CD4-positive, alpha-beta T cell (primary cell): ENCODE results near the gene VASN. TPM values are rescaled to one million over a fixed set of nuclear protein-coding genes. Genes with fewer than 3 reads are reported as not detected.

ENCODE experiments used
- ATAC-seq: fragments of 200-7000 bp; cut with Tn5 transposase; one replicate; pipeline ENCODE4 v1.10.0; 2022; ENCODE audit warnings: mild to moderate bottlenecking; ENCODE audit not compliant: poor library complexity
- CTCF ChIA-PET: fragments of 350-600 bp; sonication (Branson Sonifier 250); formaldehyde crosslinking; loops from one replicate; lab custom pipeline; 2021; ENCODE audit warnings: antibody characterized with exemption, inconsistent platforms; lab: Charles Lee
- POLR2A ChIA-PET: fragments of 350-600 bp; sonication (Branson Sonifier 250); formaldehyde crosslinking; loops from one replicate; lab custom pipeline; 2021; ENCODE audit warnings: antibody characterized with exemption, inconsistent platforms; lab: Charles Lee
- DNase-seq, 14 experiments: peaks; one replicate each; pipeline ENCODE4 v3.0.0-alpha.2; 2013 to 2020; ENCODE audit warnings: mixed read lengths in 2 of 14
- H3K27ac ChIP-seq, 2 donors: one replicate each; pipeline versions ENCODE4 v1.5.1 to v1.7.0; 2013; ENCODE audit warnings: low read length in 2 of 2, low read depth in 1 of 2, mild to moderate bottlenecking in 1 of 2
- H3K27me3 ChIP-seq, 2 experiments: 1 replicate in 1 of 2; 2 replicates in 1 of 2; pipeline versions ENCODE4 v1.6.1 to v1.7.0; 2013; ENCODE audit warnings: low read length in 2 of 2, control low read depth in 1 of 2, mild to moderate bottlenecking in 1 of 2, moderate library complexity in 1 of 2; ENCODE audit not compliant: insufficient read depth in 2 of 2, control insufficient read depth in 1 of 2
- H3K36me3 ChIP-seq: one replicate; pipeline ENCODE4 v1.6.1; 2013; ENCODE audit warnings: low read length, control low read depth; ENCODE audit not compliant: insufficient read depth
- H3K4me1 ChIP-seq: one replicate; pipeline ENCODE4 v1.6.1; 2013; ENCODE audit warnings: low read length, control low read depth; ENCODE audit not compliant: insufficient read depth
- H3K4me3 ChIP-seq: one replicate; pipeline ENCODE4 v1.5.1; 2013; ENCODE audit warnings: mild to moderate bottlenecking, low read length, moderate library complexity
- H3K9me3 ChIP-seq, 2 experiments: 1 replicate in 1 of 2; 2 replicates in 1 of 2; pipeline versions ENCODE4 v1.6.1 to v1.7.0; 2013; ENCODE audit warnings: low read length in 2 of 2, mild to moderate bottlenecking in 2 of 2, control low read depth in 1 of 2, moderate library complexity in 1 of 2; ENCODE audit not compliant: control insufficient read depth in 1 of 2, insufficient read depth in 1 of 2
- H3K27ac Mint-ChIP-seq: one replicate; pipeline ENCODE4 v1.8.0; 2020; ENCODE audit warnings: mixed read lengths
- H3K27me3 Mint-ChIP-seq: one replicate; pipeline ENCODE4 v1.8.0; 2021; ENCODE audit warnings: mixed read lengths
- H3K36me3 Mint-ChIP-seq: one replicate; pipeline ENCODE4 v1.8.0; 2021; ENCODE audit warnings: low read depth, mixed read lengths
- H3K4me1 Mint-ChIP-seq: one replicate; pipeline ENCODE4 v1.8.0; 2021; ENCODE audit warnings: low read depth, mixed read lengths
- H3K4me3 Mint-ChIP-seq: one replicate; pipeline ENCODE4 v1.8.0; 2020; ENCODE audit warnings: mild to moderate bottlenecking, mixed read lengths
- H3K9me3 Mint-ChIP-seq: one replicate; pipeline ENCODE4 v1.8.0; 2020; ENCODE audit warnings: mixed read lengths
- CTCF ChIP-seq: fragments of 200-600 bp; IDR thresholded peaks from one replicate; pipeline ENCODE4 v1.8.0; 2022; ENCODE audit warnings: antibody characterized with exemption, mild to moderate bottlenecking
- intact Hi-C, 2 experiments: fragments of 100-400 bp; cut with DNase I in 1 of 2; cut with micrococcal nuclease in 1 of 2; formaldehyde crosslinking; loops; one replicate each; pipeline versions ENCODE4 v1.15.1 to v1.9.0; 2023 to 2025; cut with DNase I, micrococcal nuclease
- total RNA-seq, 174 experiments: library from RNA in 2 of 174; stranded (reverse) in 2 of 174; gene quantifications; one replicate each; pipeline ENCODE4 v1.2.3 and lab custom pipeline; 2021 to 2026

The VASN gene
- total RNA-seq, 2 experiments from 2014 or later, result 0.70 to 0.77 TPM

DNA sequence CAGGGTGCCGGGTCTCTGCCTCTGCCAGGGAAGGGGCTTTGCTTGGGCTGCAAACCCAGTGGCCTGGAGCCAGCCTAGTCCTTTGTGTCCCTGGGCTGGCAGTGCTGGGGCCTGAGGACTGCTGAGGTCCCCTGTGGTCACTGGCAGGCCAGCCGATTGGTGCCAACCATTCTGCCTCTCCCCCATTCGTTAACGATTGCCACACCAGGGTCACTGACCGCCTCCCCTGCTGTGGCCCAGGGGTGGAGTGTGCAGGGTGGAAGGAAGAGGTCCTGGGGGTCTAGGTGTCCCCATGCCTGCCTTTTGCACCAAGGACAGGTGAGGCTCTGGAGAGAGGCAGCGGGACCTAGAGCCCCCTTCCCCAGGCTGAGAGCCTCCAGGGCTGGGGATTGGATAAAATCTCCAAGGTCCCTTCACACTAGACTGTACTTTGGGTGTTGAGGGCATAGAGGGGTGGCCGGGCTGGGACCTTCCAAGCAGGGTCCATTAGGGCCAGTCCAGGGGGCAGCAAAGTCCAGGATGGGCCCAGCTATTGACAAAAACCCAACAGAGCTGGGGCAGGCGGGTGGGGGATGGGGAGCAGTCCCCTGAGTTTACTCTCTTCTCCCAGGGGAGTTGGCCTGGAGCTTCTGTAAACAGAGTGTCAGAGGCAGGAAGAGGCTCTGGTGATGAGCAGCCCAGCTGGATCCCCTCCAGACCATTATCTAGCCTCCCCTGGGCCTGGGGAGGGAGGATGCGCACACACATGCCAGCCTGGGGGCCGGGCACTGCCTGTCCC, 1.1 kb downstream of the VASN start:
- H3K27me3 ChIP-seq, result no peaks in the 10 kb centered on the region
- CTCF ChIA-PET, result interaction anchor here (0.6 to 1.5 kb wide), 4 partner anchors 13 to 176 kb away, joined by 3 to 4 read pairs (median 4); no protein-coding TSS in a partner anchor
- H3K4me3 ChIP-seq, result peak overlapping the region; percentile 49
- DNase-seq (peak in 1 of 14 experiments; percentile 8), ATAC-seq (no peak)
- H3K9me3 ChIP-seq, result no peaks in the 10 kb centered on the region
- no peaks in the 10 kb centered on the region for H3K27me3 Mint-ChIP-seq
- intact Hi-C loops, result loop anchor here (1.0 to 5.0 kb wide), 3 partner anchors 14 to 66 kb away; no protein-coding TSS in a partner anchor
- peaks cover 21% of the 10 kb centered on the region for H3K36me3 Mint-ChIP-seq
- POLR2A ChIA-PET, result no interaction called here
- TF ChIP-seq CTCF, result no peak
- H3K4me3 Mint-ChIP-seq, result peak overlapping the region; percentile 89
- H3K4me1 ChIP-seq, result peaks cover 66% of the 10 kb centered on the region
- H3K27ac Mint-ChIP-seq, result peak overlapping the region; percentile 77
- peaks cover 40% of the 10 kb centered on the region for H3K4me1 Mint-ChIP-seq
- no peaks in the 10 kb centered on the region for H3K9me3 Mint-ChIP-seq
- H3K27ac ChIP-seq, result no peak overlapping the region
- peaks cover 30% of the 10 kb centered on the region for H3K36me3 ChIP-seq

DNA sequence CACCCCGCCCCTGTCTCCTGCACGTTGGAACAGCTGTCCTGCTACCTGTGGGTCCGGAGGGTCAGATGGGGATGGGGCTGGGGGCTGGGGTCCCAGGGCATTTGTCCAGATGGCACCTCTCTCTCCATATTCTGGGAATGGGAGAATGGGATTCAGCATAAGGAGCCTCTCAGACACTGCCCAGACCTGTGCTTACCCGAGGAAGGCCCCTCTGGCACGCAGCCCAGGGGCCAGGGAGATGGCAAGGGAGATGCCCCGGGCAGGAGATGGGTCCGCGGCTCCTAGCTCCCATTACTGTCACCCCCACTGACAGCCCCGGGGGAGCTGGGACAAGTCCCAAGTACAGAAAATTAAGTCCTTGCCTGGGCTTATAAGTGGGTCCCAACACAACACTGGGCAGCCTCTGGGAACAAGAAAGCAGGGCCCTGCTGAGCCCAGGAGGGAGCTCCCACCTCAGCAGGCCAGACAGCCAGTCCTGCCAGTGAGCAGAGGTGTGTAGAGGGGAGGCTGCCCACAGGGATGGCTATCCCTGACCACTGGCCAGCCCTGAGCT, 1.8 kb downstream of the VASN start:
- ChIA-PET CTCF (interaction anchor here (1.1 to 1.5 kb wide), 3 partner anchors 14 to 175 kb away, joined by 3 to 4 read pairs (median 4); no protein-coding TSS in a partner anchor), POLR2A (interaction anchor here (1.1 kb wide), 1 partner anchor 42 kb away, joined by 3 read pairs; no protein-coding TSS in a partner anchor)
- intact Hi-C loops, result loop anchor here (2.0 to 5.0 kb wide), 2 partner anchors 13 to 39 kb away; no protein-coding TSS in a partner anchor
- Histone ChIP-seq H3K27me3 (no peaks in the 10 kb centered on the region), H3K36me3 (peaks cover 35% of the 10 kb centered on the region), H3K27ac (no peak overlapping the region), H3K4me3 (no peak overlapping the region), H3K9me3 (no peaks in the 10 kb centered on the region), H3K4me1 (peaks cover 71% of the 10 kb centered on the region)
- Mint-ChIP-seq H3K36me3 (peaks cover 23% of the 10 kb centered on the region), H3K9me3 (no peaks in the 10 kb centered on the region), H3K4me1 (peaks cover 44% of the 10 kb centered on the region), H3K27me3 (no peaks in the 10 kb centered on the region), H3K4me3 (peak overlapping the region; percentile 79), H3K27ac (peak overlapping the region; percentile 77)
- no peak for TF ChIP-seq CTCF
- ATAC-seq (peak; percentile 2), DNase-seq (no peak)

DNA sequence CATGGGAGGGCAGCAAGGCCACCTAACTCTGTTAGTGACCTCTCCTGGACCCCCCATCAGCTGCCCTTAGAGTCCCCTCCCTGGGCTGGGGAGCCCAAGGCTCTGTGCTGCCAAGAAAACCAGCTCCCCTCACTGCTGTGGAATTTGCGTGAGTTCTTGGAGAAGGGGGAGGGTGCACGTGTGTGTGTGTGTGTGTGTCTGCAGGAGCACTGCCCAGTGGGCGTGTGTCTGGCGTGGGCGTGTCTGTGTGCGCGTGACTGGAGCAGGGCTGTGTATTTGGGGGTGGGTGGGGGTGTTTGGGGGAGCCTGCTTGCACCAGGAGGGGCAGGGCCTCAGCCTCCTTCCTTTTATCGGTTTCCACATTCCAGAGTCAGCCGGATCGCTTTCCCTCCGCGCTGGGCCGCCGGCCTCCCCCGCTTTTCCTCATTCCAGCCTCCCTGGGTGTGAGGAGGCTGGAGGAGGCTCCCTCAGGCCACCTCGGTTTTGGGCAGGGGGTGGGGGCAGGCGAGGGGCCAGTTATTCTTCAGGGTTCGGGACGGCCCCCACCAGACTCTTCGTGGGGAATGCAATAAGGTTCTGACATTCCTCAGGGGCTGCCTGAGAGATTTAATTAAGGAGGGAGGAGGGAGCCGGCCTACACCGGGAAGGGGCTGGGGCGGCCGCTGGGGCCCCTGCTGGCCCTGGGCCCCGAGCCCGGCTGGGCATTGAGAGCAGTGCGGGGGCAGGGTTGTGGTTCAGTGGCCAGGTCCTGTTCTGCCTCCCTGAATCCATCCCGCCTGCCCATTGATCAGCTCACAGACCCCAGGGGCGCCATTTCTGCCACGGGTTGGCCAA, 2.5 kb downstream of the VASN start:
- Histone ChIP-seq H3K4me3 (no peak overlapping the region), H3K4me1 (peaks cover 78% of the 10 kb centered on the region), H3K27ac (no peak overlapping the region), H3K36me3 (peaks cover 39% of the 10 kb centered on the region), H3K27me3 (no peaks in the 10 kb centered on the region), H3K9me3 (no peaks in the 10 kb centered on the region)
- Mint-ChIP-seq H3K9me3 (no peaks in the 10 kb centered on the region), H3K27ac (peak overlapping the region; percentile 81), H3K27me3 (no peaks in the 10 kb centered on the region), H3K36me3 (peaks cover 27% of the 10 kb centered on the region), H3K4me3 (peak overlapping the region; percentile 79), H3K4me1 (peaks cover 44% of the 10 kb centered on the region)
- intact Hi-C loops, result loop anchor here (2.0 to 5.0 kb wide), 2 partner anchors 13 to 38 kb away; no protein-coding TSS in a partner anchor
- ATAC-seq (peak; percentile 12), DNase-seq (peak in 3 of 14 experiments; percentile 24 to 65 (median 51))
- CTCF ChIA-PET, result interaction anchor here (1.1 to 1.5 kb wide), 2 partner anchors 15 to 29 kb away, joined by 3 to 4 read pairs; no protein-coding TSS in a partner anchor
- TF ChIP-seq CTCF, result no peak
- POLR2A ChIA-PET, result interaction anchor here (1.1 kb wide), 2 partner anchors 23 to 42 kb away, joined by 3 to 4 read pairs; partner anchors contain the start of gene PAM16
